Left ventricle myocardium inferior (tissue), 1 donor: ENCODE measurements around the gene HNF1A. TPM values are rescaled to one million over a fixed set of nuclear protein-coding genes. Genes with fewer than 3 reads are reported as not detected.

Experiments used
- DNase-seq: peaks from one replicate; pipeline ENCODE4 v3.0.0-alpha.2; 2020
- H3K27ac ChIP-seq: fragments of 200-600 bp; replicated peaks from 2 replicates; pipeline ENCODE4 v1.8.0; 2021
- H3K27me3 ChIP-seq: fragments of 200-600 bp; 2 replicates; pipeline ENCODE4 v1.8.0; 2021; ENCODE audit warnings: low read depth
- H3K36me3 ChIP-seq: fragments of 200-600 bp; 2 replicates; pipeline ENCODE4 v1.8.0; 2021
- H3K4me1 ChIP-seq: fragments of 200-600 bp; 2 replicates; pipeline ENCODE4 v1.8.0; 2021
- H3K4me3 ChIP-seq: fragments of 200-600 bp; 2 replicates; pipeline ENCODE4 v1.8.0; 2021; ENCODE audit warnings: mild to moderate bottlenecking, moderate library complexity
- H3K9me3 ChIP-seq: fragments of 200-600 bp; replicated peaks from 2 replicates; pipeline ENCODE4 v1.8.0; 2021
- CTCF ChIP-seq: fragments of 200-600 bp; IDR thresholded peaks from 2 replicates; pipeline ENCODE4 v1.8.0; 2021; ENCODE audit warnings: antibody characterized with exemption, mild to moderate bottlenecking, borderline replicate concordance
- intact Hi-C: fragments of 100-400 bp; cut with micrococcal nuclease; formaldehyde crosslinking; loops from one replicate; pipeline ENCODE4 v1.11.0; 2022
- total RNA-seq: library from RNA; stranded (reverse); fragmentation: NEBNext Ultra II Directional; extraction: Animal tissue kit (Norgen Biotek cat#: 25700); gene quantifications from one replicate; pipeline ENCODE4 v1.2.1, GENCODE V29; 2021
- donor health status: DM: no; HTN: yes; CAD: no; lungs with severe emphysema.

The HNF1A gene
- total RNA-seq, 1 donor from 2014 or later, result not detected

DNA sequence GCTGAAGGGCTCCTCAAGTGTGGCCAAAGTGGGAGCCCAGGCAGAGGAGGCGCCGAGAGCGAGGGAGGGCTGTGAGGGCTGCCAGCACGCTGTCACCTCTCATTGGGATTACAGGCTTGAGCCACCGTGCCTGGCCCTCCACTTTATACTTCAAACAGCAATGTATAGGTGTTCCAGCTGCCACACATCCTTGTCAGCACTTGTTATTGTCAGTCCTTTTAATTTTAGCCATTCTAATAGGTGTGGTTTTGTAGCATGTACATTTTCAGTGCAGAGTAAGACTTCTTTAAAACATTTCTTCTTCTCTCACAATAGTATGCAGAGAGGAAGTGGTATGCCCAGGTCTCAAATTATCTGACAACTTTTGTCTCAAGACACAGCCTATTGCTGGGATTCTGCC, 27.5 kb upstream of the HNF1A start:
- intact Hi-C loops, result no loop called here
- TF ChIP-seq CTCF, result no peak

GRCh38 chr12:120955232-120955631, 23.1 kb upstream of the HNF1A start:
- intact Hi-C loops, result no loop called here
- H3K4me3 ChIP-seq, result no peak overlapping the region
- no peaks in the 10 kb centered on the region for H3K9me3 ChIP-seq
- H3K36me3 ChIP-seq, result no peaks in the 10 kb centered on the region
- no peak for DNase-seq
- peaks cover 9% of the 10 kb centered on the region for H3K27me3 ChIP-seq
- no peak for TF ChIP-seq CTCF
- no peak overlapping the region for H3K27ac ChIP-seq
- H3K4me1 ChIP-seq, result no peaks in the 10 kb centered on the region

More for the DNA sequence above, 27.5 kb upstream of the HNF1A start:
- Histone ChIP-seq H3K27ac (no peak overlapping the region), H3K36me3 (no peaks in the 10 kb centered on the region), H3K9me3 (no peaks in the 10 kb centered on the region), H3K4me3 (no peak overlapping the region), H3K4me1 (no peaks in the 10 kb centered on the region), H3K27me3 (no peaks in the 10 kb centered on the region)
- DNase-seq, result no peak

DNA sequence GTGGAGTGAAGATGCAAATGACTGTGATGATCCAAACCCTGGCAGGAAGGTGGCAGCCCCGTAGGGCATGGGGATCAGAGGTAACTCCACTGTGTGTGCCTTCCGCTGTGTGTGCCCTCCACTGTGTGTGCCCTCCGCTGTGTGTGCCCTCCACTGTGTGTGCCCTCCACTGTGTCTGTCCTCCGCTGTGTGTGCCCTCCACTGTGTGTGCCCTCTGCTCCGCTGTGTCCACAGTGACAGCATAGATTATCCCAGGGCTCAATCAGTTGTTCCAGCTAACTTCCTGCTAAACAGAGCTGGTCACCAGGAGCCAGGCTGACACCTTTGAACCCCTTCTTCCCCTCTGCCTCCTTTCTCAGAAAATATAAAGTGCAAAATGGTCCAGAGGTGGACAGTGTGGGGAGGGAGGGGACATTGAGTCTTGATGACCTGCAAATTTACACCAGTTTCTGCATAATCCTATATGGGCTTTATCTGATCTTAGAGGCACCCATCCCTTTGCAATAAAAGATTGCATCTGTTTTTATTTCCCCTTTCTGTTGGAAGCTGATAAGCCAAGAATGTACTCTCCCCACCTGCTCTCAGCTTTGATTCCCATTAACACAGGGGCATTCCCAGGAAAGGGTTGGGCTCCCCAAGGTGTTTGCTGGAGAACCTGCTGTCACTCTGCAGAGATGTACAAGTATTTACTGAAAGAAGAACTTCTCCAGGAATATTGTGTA, 21.6 kb upstream of the HNF1A start:
- Histone ChIP-seq H3K36me3 (no peaks in the 10 kb centered on the region), H3K27ac (no peak overlapping the region), H3K4me3 (no peak overlapping the region), H3K9me3 (no peaks in the 10 kb centered on the region), H3K27me3 (peaks cover 9% of the 10 kb centered on the region), H3K4me1 (no peaks in the 10 kb centered on the region)
- TF ChIP-seq CTCF, result no peak
- DNase-seq, result no peak
- intact Hi-C loops, result no loop called here

GRCh38 chr12:120959111-120959878, 19.0 kb upstream of the HNF1A start:
- intact Hi-C loops, result no loop called here
- Histone ChIP-seq H3K27me3 (peaks cover 9% of the 10 kb centered on the region), H3K4me3 (no peak overlapping the region), H3K9me3 (no peaks in the 10 kb centered on the region), H3K27ac (no peak overlapping the region), H3K36me3 (no peaks in the 10 kb centered on the region), H3K4me1 (no peaks in the 10 kb centered on the region)
- DNase-seq, result no peak
- no peak for TF ChIP-seq CTCF

- no peak overlapping the region for H3K4me3 ChIP-seq
- intact Hi-C loops, result no loop called here
- TF ChIP-seq CTCF, result no peak
Observed at GRCh38 chr12:120960657-120961056, 17.7 kb upstream of the HNF1A start.

More at GRCh38 chr12:120960657-120961056, 17.7 kb upstream of the HNF1A start:
- no peak for DNase-seq
- H3K27me3 ChIP-seq, result peaks cover 9% of the 10 kb centered on the region
- H3K36me3 ChIP-seq, result no peaks in the 10 kb centered on the region
- H3K27ac ChIP-seq, result no peak overlapping the region
- no peaks in the 10 kb centered on the region for H3K4me1 ChIP-seq
- no peaks in the 10 kb centered on the region for H3K9me3 ChIP-seq
